ENCODE results near the gene ZNF277.

Gene ZNF277

GRCh38 chr7:112192236-112193154, 14.0 kb upstream of the ZNF277 start:
- TF ChIP-seq, protein P1, sequence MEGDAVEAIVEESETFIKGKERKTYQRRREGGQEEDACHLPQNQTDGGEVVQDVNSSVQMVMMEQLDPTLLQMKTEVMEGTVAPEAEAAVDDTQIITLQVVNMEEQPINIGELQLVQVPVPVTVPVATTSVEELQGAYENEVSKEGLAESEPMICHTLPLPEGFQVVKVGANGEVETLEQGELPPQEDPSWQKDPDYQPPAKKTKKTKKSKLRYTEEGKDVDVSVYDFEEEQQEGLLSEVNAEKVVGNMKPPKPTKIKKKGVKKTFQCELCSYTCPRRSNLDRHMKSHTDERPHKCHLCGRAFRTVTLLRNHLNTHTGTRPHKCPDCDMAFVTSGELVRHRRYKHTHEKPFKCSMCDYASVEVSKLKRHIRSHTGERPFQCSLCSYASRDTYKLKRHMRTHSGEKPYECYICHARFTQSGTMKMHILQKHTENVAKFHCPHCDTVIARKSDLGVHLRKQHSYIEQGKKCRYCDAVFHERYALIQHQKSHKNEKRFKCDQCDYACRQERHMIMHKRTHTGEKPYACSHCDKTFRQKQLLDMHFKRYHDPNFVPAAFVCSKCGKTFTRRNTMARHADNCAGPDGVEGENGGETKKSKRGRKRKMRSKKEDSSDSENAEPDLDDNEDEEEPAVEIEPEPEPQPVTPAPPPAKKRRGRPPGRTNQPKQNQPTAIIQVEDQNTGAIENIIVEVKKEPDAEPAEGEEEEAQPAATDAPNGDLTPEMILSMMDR (IDR thresholded peaks at IDR 0.05; ENCODE audit: low read length, missing control alignments): no peak
- DNase-seq (ENCODE audit: low read depth): peak; percentile 63
- H3K4me3 ChIP-seq (replicated peaks; ENCODE audit: low read depth, low read length): no peak overlapping the region

DNA sequence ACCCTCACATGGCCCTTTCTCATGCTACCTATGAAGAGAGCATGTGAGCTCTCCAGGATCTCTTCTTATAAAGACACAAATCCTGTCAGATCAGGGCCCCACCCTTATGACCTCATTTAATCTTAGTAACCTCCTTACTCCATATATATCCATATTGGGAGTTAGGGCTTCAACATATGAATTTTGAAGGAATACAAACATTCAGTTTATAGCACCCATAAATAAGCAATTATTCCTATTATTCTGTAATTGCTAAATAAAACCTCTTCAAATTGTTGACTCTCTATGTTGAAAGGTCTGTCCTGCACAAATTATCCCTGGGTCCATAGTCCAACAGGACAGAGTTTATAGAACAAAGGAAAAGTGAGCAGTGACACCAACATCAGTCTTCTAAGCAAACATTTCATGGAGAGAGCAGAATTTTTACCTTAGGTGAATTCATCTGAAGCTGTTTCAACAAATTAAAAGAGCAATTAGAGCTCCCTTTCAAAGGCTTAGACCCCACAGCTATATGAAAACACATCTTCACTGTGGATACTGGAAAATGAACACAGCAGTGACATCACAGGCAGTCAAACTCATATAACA, 12.5 kb upstream of the ZNF277 start:
- DNase-seq (ENCODE audit: low read depth): no peak
- H3K4me3 ChIP-seq (replicated peaks; ENCODE audit: low read depth, low read length): no peak overlapping the region
- TF ChIP-seq, protein P1 (IDR thresholded peaks at IDR 0.05; ENCODE audit: low read length, missing control alignments): no peak

GRCh38 chr7:112195717-112196116, 10.8 kb upstream of the ZNF277 start:
- TF ChIP-seq, protein P1 (IDR thresholded peaks at IDR 0.05; ENCODE audit: low read length, missing control alignments): no peak
- H3K4me3 ChIP-seq (replicated peaks; ENCODE audit: low read depth, low read length): no peak overlapping the region
- DNase-seq (ENCODE audit: low read depth): no peak

DNA sequence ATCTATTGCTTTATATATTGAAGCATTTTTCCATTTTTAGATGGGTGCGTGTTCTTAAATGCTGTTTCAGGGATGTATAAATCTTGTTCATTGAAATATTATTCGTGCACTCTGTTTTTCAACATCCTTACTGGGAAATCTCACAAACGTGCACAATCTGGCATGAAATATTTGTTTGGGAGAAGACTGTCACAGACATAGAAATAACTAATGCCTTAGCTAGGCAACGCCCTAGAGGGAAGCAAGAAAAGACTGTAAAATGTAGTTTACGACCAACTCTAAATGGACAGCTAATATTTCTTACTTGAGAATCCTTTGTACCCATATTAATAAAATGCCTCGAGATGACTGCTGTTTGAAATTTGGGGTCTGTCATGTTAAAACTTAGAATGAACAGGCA, 9.2 kb upstream of the ZNF277 start:
- H3K4me3 ChIP-seq (replicated peaks; ENCODE audit: low read depth, low read length): no peak overlapping the region
- DNase-seq (ENCODE audit: low read depth): no peak
- TF ChIP-seq, protein P1 (IDR thresholded peaks at IDR 0.05; ENCODE audit: low read length, missing control alignments): no peak

GRCh38 chr7:112199035-112199655, 7.3 kb upstream of the ZNF277 start:
- DNase-seq (ENCODE audit: low read depth): peak; percentile 65
- TF ChIP-seq, protein P1 (IDR thresholded peaks at IDR 0.05; ENCODE audit: low read length, missing control alignments): no peak
- H3K4me3 ChIP-seq (replicated peaks; ENCODE audit: low read depth, low read length): no peak overlapping the region

DNA sequence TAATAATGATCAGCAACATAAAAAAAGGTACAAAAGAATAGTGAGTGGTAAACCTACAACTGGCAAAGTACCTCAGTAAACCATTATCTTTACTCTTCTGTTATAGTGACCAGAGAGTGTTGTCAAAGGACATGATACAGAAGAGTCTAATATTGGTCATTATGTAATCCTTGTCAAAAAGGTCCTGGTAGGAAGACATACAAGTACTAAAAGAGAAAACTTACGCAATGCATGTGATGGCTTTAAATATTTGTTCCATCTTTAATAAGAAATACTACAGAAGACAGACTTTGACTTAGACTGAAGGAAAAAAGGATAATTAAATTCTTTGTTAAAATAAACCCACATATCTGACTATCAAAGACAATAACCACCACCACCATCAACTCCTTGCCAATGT, 6.8 kb upstream of the ZNF277 start:
- no peak overlapping the region for H3K4me3 ChIP-seq (replicated peaks; ENCODE audit: low read depth, low read length)
- TF ChIP-seq, protein P1 (IDR thresholded peaks at IDR 0.05; ENCODE audit: low read length, missing control alignments): no peak
- DNase-seq (ENCODE audit: low read depth): no peak

Measured in fibroblast of pulmonary artery (primary cell).